Activated CD8-positive, alpha-beta memory T cell treated with anti-CD3 and anti-CD28 coated beads, Interleukin-2, amount 50 U/mL, for 4 hours (primary cell): ENCODE results near the gene TCP11L2.
"Not testable (repeated sequence)": the region's sequence is repeated elsewhere in the genome, so short reads cannot be mapped to it uniquely, and the experiment has no call there.

Experiments
- DNase-seq: peaks from one replicate; pipeline ENCODE4 v3.0.0-alpha.2; 2020

The TCP11L2 gene

DNA sequence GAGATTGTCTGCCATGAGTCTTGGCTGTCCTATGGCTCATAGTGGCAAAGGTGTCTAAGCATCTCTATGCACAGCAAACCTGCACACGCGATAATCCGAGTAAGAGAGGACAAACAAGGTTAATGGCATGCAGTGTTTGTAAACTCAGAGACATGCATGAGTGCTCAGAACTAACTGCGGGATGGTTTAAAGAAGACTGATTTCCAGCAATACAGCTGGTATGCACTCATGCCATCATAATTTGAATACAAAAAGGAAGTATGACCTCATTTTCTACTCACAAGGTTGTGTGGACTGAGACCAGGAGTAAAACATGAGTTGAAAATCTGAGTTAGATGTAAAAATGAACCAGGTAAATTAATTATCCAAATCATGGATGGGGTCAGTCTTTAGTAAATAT is 16.6 kb upstream of the TCP11L2 start:
- DNase-seq: no peak

DNA sequence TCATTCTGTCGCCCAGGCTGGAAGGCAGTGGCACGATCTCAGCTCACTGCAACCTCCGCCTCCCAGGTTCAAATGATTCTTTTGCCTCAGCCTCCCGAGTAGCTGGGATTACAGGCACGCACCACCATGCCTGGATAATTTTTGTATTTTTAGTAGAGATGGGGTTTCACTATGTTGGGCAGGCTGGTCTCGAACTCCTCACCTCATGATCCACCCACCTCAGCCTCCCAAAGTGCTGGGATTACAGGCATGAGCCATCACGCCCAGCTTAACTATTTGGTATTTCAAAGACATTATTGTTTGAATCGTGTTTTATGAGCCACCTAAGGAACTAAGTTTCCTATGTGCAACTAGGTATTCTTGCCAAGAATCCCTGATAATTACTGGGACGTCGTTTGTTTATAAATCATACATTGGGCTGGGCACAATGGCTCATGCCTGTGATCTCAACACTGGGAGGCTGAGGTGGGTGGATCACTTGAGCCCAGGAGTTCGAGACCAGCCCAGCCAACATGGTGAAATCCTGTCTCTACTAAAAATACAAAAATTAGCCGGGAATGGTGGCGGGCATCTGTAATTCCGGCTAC is 15.9 kb upstream of the TCP11L2 start:
- not testable (repeated sequence) for DNase-seq

DNA sequence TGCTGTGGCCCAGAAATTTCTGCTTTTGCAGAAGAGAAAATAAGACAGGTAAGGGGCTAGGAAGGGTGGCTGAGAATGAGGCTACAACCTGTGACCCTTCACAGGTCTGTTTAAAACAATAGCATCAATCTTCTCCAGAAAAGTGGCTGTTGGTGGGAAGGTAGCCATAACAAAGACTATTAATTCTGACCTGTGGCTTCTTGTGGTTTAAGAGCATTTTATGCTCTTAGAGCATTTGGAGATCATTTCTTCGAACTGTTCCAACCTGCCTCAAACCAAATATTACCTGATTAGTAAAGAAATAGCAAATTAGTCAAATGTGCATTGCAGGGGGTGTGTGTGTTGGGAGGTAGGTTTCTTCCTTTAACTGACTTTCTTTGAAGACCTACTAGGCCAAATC is 15.2 kb upstream of the TCP11L2 start:
- no peak for DNase-seq

DNA sequence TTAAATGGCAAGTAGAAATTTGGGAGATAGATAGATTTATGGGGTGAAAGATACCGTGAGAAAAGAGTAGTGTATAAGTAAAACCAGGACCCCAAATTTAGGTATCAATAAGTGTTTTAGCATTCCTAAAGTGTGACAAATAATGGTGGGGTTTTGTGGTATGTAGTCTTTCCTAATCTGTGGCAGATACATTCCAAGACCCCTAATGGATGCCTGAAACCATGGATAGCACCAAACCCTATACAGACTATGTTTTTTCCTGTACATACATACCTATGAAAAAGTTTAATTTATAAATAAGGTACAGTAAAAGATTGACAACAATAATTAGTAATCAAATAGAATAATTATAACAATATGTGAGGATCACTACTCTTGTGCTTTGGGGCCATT is 14.4 kb upstream of the TCP11L2 start:
- no peak for DNase-seq

DNA sequence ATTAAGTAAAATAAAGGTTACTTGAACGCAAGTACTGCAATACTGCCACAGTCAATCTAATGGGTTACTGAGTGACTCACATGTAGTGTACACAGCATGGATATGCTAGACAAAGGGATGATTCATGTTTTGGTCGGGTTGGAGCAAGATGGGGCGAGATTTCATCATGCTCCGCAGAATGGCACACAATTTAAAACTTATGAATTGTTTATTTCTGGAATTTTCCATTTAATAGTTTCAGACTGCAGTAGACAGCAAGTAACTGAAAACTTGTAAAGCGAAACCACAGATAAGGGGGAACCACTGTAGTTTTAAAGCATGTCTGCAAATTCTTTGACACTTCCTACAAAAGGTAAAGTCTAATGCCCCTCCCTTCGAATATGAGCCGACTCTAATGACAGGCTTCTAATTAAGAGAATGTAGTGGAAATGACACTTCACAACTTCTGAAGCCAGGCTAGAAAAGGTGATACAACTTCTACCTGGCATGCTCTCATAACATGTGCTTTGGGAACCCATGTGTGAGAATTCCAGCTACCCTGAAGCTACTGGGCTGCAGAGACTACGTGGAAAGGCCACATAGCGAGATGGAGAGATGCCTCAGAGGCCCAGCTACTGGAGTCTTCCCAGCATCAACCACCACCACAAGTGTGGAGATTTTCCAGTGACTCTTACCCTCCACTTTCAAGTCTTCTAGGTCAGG is 13.9 kb upstream of the TCP11L2 start:
- peak; percentile 27 for DNase-seq

DNA sequence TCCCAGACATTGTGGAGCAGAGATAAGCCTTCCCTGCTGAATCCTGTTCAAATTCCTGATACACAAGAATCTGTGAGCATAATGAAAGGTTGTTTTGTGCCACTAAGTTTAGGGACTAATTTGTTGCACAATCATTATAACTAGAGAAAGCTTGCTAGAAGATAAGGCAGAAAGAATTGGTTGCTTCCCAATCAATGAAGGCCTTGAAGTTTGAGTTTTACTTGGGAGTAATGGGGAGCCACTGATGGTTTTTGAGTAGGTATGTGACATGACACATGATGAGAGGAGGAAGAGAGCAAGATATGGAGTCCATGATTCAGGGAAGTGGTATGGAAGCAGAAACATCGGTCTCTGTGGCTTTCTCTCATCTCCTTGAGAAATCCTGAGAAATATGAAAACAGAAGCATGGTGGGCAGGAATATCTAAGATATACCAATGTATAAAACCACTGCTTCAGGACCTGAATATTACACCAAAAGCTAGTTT is 13.3 kb upstream of the TCP11L2 start:
- DNase-seq: no peak

DNA sequence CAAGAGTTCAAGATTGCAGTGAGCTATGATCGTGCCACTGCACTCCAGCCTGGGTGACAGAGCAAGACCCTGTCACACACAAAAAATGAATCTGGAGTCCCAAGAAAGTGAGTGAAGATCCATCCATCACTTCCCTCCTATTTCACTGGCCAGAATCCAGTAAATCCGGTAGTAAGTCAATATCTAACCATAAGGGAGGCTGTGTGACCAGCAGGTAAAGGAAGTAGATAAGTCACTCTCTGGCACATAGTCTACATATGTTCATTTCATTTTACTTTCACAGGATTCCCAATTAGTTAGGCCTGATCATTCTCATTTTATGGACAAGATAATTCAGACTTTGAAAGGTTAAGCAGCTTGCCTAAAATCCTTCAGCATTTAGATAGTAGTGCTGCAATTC is 11.9 kb upstream of the TCP11L2 start:
- no peak for DNase-seq

DNA sequence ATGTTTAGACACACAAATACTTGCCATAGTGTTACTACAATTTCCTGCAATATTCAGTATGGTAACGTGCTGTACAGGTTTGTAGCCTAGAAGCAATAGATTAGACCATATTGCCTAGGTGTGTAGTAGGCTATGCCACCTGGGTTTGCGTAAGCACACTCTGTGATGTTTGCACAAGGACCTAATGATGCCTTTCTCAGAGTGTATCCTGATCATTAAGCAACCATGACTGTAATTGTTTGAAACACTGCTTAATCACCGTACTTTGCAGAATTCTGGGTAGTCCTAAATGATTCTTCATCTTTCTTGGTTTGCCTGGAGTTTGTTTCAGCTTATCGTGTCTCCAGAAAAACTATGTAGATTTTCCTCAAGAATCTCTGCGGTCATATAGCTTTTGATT is 11.2 kb upstream of the TCP11L2 start:
- no peak for DNase-seq

DNA sequence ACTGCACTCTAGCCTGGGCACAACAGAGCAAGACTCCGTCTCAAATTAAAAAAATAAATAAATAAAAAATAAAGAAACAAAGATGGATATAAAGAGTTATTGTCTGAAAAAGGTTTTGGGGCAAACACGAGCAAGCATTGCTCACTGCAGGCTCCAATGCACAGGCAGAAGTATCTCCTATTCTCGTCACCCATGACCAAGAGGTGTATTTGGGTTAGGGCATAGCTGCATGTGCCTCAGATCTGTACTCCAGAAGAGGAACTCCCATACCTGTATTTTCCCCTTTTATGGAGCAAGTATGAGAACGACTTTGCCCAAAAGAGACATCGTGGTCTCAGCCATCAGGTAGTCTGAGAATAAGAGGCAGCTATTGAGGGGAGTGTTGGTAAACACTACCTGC is 10.2 kb upstream of the TCP11L2 start:
- no peak for DNase-seq

DNA sequence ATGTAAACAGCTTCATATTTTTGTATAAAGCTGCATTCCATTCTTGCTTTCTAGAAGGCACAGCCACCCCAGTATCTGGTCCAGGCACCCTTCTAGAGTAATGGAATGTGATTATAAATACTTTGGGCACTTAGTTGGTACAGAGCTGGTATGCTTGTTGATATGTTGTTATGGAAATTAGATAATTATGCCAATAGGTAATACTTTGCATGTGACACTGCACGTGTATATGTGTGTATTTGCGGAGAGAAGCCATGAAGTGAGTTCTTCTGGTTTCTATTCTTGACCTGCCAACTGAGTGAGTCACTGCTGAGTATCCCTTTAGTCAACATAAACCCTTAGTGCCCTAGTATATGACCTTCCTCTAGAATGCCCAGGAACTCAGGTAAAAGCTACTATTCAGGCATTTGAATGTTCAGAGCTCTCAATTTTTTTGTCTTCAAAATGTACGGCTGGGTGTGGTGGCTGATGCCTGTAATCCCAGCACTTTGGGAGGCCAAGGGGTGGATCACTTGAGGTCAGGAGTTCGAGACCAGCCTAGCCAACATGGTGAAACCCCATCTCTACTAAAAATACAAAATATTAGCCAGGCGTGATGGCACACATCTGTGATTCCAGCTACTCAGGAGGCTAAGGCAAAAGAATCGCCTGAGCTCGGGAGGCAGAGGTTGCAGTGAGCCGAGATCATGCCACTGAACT is 6.2 kb upstream of the TCP11L2 start:
- no peak for DNase-seq

DNA sequence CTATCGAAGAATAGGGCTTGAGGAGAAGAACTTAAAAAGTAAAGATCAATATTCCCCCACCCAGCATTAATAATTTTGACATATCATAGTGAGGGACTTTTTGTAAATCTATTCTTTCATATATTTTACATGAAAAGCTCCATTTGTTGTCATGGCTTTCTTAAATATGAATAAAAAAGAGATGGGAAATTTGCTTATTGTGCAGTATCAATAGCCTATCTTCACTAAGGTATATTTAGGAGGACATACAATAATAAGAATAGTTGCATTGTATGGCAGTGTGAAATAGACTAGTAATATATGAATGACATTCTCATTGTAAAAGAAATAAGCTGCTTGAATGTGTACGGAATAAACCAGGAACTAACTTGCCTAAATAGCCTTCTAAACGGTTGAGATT is 5.5 kb upstream of the TCP11L2 start:
- no peak for DNase-seq

DNA sequence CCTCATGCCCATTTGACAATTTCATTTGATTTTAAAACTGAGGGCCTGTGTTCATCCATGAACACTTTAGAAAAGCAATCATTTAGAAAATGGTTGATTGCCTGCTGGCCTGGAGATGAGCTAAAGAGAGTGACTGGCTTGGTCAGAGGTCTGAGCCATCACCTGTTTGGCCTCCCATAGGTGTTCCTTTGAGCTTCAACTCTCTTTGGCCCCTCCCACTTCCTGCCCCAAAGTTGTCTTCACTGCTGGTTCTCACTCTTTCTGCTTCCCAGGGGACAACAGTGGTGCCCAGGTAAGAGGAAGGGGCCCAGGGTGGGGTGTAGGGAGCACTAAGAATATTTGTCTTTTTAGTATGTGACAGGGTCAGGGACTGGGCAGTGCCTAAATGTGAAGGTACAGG is 4.9 kb upstream of the TCP11L2 start:
- no peak for DNase-seq

DNA sequence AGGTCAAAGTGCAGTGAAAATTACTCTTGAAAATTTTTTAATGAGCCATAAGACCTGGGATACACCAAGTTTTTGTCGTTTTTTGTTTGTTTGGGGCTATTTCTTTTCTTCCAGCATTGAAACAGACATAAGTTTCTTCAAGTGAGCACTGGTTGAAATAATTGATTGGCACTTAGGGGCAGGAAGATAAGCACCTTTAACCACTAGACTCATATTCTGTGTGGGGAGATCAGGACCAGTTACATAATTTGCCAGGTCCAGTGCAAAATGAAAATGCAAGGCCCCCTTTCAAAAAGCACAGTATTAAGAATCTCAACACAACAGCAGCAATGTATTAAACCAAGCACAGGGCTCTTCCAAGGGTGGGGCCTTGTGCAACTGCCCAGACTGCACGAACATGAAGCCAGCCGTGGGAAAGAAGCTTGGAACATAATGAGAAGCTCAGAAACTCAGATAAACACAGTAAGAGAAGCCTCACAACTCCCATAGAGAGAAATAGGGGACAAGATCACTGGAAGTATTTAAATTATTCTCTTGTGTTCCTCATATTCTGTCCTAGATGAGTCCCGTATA is 3.2 kb upstream of the TCP11L2 start:
- no peak for DNase-seq

DNA sequence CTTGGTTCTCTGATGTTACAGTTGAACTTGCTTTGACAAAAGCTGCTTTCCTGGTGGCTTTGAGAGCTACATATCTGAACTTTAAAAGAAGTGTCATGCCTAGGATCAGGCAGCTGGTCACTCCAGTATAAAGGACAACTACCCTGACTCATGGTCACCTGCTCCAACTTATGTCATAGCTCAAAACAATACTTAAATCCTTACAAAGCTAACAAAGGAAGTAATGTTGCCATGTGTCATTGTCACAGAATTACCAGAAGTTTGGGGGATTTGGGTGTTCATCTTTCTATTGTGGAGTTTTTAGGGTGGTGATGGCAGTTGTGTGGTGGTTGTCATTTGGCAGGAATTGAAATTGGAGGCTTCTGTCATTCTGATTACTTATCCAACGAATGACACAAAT is 1.8 kb upstream of the TCP11L2 start:
- DNase-seq: no peak

DNA sequence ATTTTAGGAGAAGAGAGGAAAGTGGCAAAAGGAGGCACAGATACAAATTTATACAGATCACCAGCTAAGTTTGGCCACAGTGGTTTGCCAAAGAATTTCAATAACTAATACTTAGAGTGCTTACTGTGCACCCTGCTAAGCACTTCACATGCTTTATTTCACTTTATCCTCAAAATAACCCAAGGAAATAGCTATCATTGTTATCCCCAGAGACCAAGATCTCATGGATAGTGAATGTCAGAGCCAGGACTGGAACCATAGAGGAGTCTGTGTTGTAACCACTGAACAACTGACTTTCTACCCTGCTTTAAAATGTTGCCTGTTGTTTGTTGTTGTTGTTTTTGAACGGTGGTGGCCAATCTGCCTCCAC is 1.3 kb upstream of the TCP11L2 start:
- DNase-seq: no peak

DNA sequence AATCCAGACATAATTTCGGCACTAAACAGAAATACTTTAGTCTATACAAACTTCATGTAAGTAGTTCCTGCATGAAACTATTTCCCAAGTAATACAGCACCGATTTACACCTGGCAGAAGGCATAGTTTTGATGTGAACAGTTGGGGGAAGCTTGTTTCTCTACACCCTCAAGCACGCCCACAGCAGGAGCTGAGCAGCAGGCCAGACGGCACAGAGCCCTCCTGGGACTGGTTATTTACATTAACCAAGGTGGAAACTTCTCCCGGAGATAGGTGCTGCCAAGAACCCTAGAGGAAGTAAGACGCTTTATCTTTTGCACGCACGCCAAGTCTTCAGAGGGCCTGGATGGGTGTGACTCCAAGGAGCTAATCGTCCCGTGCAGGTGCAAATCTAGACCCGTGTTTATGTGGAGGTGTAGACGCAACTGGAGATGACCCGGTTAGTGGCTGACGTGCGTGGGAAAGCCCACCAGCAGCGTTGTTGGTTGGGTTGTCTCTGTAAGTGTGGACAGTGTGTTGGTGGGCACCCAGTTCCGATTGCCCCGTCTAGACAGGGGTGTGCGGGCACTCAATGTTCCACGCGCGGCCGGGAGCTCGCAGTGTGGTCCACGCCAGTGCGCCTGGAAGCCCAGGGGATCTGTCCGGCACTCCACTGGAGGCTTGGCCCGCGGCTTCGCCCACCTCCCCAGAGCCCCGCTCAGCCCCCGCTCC is 767 bp upstream of the TCP11L2 start:
- DNase-seq: peak; percentile 47

DNA sequence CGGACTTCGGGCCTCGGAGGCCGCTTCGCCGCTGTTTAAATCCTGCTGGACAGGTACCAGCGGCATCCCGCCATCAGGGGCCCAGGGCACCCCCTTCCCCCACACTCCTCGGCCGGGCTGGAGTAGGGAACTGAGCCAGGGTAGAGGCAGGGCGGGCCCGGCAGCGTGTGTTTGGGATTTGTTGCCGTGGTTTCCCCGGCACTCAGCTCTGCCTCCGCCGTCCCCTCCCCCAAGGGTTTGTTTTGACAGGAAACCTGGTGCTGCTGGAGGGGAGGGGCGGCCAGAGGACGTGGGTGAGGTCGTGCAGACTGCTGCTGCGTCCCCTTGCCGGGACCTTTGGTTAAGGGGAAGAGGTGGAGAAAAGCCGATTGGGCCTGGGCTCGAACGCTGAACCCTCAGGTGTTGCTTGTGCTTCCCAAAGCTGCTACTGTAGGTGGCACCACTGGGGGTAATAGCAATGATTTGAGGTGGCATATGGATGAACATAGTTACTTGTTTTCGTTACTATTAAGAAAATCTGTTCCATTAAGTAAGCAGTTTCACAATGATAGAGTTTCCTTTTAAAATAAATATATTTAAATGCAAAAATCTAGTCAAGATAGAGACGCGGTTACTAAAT is 778 bp downstream of the TCP11L2 start:
- DNase-seq: peak; percentile 73

DNA sequence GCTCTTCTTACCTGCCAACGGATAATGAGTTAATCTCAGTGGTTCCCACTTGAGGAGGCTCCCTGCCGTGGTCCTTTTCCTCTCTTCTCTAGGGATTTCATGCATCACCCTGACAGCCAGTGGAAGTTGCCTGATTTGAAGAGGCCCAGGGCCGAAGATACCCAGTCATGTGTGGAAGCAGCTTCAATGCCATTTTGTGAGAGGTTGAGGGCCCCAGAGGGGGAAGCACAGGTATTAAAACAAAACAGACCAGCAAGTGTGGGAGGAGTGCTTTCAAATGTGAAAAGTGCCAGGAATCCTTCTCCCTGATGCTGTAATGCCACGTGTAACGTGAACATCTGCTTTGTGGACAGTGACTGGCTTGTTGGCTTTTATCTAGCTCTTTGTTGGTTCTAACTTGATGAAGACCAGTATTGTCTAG is 1.5 kb downstream of the TCP11L2 start:
- no peak for DNase-seq

DNA sequence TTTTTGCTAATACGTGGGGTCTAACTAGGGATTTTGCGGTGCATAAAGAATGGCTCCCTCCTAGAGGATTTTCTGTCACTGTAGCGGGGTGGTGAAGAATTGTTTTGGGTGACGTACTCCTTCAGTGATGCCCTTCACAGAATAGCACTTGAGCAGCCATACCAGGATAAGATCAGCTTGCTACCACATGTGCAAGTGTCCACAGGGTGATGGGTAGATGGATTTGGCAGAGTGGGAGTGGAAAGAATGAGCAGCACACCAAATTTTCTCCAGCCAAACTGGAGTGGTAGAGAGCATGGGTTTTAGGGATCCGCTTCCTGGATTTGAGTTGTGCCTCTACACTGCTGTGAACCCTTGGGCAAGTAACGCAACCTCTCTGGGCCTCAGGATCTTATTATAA is 2.3 kb downstream of the TCP11L2 start:
- no peak for DNase-seq

DNA sequence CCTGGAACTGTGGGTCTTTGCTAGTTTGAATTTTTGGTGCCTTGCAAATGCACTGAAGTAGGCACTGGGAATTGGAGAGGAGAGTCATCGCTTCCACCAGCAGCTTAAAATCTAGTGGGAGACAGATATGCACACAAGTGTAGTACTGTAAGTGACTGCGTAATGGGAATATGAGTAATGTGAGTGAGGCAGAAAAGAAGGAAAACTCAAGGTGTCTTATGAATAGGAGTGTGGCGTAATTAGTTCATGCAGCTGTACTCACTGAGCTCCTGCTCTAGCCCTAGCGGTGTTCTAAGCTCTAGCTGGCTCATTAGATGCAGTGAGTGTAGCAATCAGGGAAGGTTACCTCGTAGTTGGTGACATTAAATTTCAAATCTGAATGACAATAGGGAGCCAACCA is 2.8 kb downstream of the TCP11L2 start:
- DNase-seq: no peak

DNA sequence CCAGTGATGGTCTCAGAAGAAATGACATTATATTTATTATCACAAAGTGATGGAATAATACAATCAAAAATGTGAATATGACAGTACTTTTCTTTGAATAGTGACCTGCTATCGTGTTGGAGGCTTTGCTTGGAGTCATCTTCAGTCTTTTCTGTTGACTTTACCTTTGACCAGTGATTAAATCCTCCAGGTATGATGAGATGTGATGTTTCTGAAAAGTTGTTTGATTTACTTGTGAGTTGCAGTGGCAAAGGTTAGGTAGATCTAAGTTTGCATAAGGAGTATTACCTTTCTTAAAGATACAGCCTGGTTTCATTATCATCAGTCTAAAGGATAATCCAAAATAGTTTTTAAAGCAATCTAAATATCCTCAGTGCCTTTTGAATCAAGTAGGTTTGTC is 4.6 kb downstream of the TCP11L2 start:
- DNase-seq: no peak

DNA sequence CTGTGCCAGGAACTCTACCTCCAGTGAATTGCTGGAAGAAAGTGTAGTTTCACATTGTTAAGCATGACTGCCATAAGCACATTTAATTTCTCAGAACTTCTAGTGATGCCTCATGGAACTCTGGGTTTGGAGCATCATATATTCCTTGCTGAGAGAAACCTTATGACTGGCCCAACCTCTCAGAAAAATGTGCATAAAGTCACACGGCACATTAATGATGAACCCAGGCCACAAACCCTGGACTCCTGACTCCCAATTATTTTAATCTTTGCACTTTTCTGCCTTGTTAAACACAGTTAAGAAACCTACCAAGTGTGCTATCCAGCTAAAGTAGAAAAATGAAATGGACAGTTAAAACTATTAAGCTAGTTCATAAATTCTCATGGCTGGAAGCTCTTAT is 5.6 kb downstream of the TCP11L2 start:
- DNase-seq: no peak

DNA sequence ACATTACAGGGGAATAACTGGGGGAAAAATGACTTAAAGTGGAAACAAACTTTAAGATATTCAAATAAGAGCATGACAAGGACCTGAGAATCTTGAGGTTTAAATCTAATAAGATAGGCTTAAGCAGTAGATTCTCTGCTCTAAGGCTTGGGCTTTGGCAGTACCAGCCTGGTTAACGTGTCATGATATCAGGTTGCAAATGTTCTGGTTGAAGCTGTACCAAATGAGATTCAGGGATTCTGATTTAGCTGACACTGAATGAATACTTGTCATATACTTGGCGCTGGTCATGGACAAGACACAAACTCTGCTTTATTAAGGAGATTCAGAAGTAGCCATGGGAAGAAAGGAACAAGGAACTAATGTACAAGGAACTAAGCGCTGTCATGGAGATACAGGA is 6.1 kb downstream of the TCP11L2 start:
- DNase-seq: no peak
